Stimulated activated effector memory CD8-positive, alpha-beta T cell treated with anti-CD3 and anti-CD28 coated beads, Interleukin-12 subunit alpha, Interleukin-12 subunit beta, amount 100 ng/mL, for 72 hours (primary cell): ENCODE data around the gene ZNF467.
A peak's percentile ranks its signal among the peaks of the same experiment; 100 is the strongest.

Source experiments
- ATAC-seq: fragments of 150-1000 bp; cut with Tn5 transposase; 2 replicates; pipeline ENCODE4 v1.10.0; 2021
- DNase-seq, 2 donors: peaks; one replicate each; pipeline ENCODE4 v3.0.0; 2021 to 2022; ENCODE audit warnings: low spot score in 2 of 2
- H3K27ac Mint-ChIP-seq: one replicate; pipeline ENCODE4 v1.8.0; 2022; ENCODE audit warnings: mild to moderate bottlenecking, mixed read lengths
- H3K36me3 Mint-ChIP-seq: one replicate; pipeline ENCODE4 v1.8.0; 2022; ENCODE audit warnings: mild to moderate bottlenecking, mixed read lengths
- H3K4me1 Mint-ChIP-seq: one replicate; pipeline ENCODE4 v1.8.0; 2022; ENCODE audit warnings: mixed read lengths
- H3K4me3 Mint-ChIP-seq: one replicate; pipeline ENCODE4 v1.8.0; 2022; ENCODE audit warnings: mild to moderate bottlenecking, mixed read lengths
- H3K9me3 Mint-ChIP-seq: one replicate; pipeline ENCODE4 v1.8.0; 2022; ENCODE audit warnings: mixed read lengths

ZNF467 gene

GRCh38 chr7:149813254-149814035 lies 40.1 kb upstream of the ZNF467 start:
- Mint-ChIP-seq H3K27ac (no peak overlapping the region), H3K36me3 (no peaks in the 10 kb centered on the region), H3K4me1 (peaks cover 6% of the 10 kb centered on the region), H3K9me3 (no peaks in the 10 kb centered on the region), H3K4me3 (no peak overlapping the region)
- ATAC-seq (no peak), DNase-seq (no peak)

- Mint-ChIP-seq H3K27ac (no peak overlapping the region), H3K4me1 (peaks cover 12% of the 10 kb centered on the region), H3K36me3 (peaks cover 7% of the 10 kb centered on the region), H3K9me3 (no peaks in the 10 kb centered on the region), H3K4me3 (no peak overlapping the region)
- DNase-seq (no peak), ATAC-seq (no peak)
These were observed 38.6 kb upstream of the ZNF467 start for GRCh38 chr7:149811831-149812490.

GRCh38 chr7:149811221-149811620 lies 37.8 kb upstream of the ZNF467 start:
- Mint-ChIP-seq H3K27ac (no peak overlapping the region), H3K9me3 (no peaks in the 10 kb centered on the region), H3K4me3 (no peak overlapping the region), H3K4me1 (peaks cover 12% of the 10 kb centered on the region), H3K36me3 (peaks cover 7% of the 10 kb centered on the region)
- ATAC-seq (no peak), DNase-seq (no peak)

GRCh38 chr7:149809215-149809614 lies 35.8 kb upstream of the ZNF467 start:
- Mint-ChIP-seq H3K27ac (peak overlapping the region; percentile 41), H3K9me3 (no peaks in the 10 kb centered on the region), H3K4me3 (no peak overlapping the region), H3K36me3 (peaks cover 7% of the 10 kb centered on the region), H3K4me1 (peaks cover 12% of the 10 kb centered on the region)
- no peak for ATAC-seq
- DNase-seq = no peak

- H3K36me3 Mint-ChIP-seq = peaks cover 7% of the 10 kb centered on the region
- ATAC-seq (no peak), DNase-seq (no peak)
- H3K9me3 Mint-ChIP-seq = no peaks in the 10 kb centered on the region
- peaks cover 8% of the 10 kb centered on the region for H3K4me1 Mint-ChIP-seq
- H3K27ac Mint-ChIP-seq = no peak overlapping the region
- H3K4me3 Mint-ChIP-seq = no peak overlapping the region
These were observed 34.9 kb upstream of the ZNF467 start for GRCh38 chr7:149808311-149808710.

GRCh38 chr7:149806726-149807125 lies 33.3 kb upstream of the ZNF467 start:
- ATAC-seq (no peak), DNase-seq (no peak)
- Mint-ChIP-seq H3K9me3 (no peaks in the 10 kb centered on the region), H3K36me3 (peaks cover 7% of the 10 kb centered on the region), H3K4me3 (no peak overlapping the region), H3K27ac (no peak overlapping the region), H3K4me1 (peaks cover 6% of the 10 kb centered on the region)

- H3K27ac Mint-ChIP-seq = no peak overlapping the region
- no peak overlapping the region for H3K4me3 Mint-ChIP-seq
- no peaks in the 10 kb centered on the region for H3K9me3 Mint-ChIP-seq
- no peak for DNase-seq
- H3K36me3 Mint-ChIP-seq = peaks cover 7% of the 10 kb centered on the region
- no peak for ATAC-seq
- peaks cover 6% of the 10 kb centered on the region for H3K4me1 Mint-ChIP-seq
These were observed 30.7 kb upstream of the ZNF467 start for GRCh38 chr7:149804106-149804505.

- H3K4me1 Mint-ChIP-seq = peaks cover 6% of the 10 kb centered on the region
- no peak overlapping the region for H3K27ac Mint-ChIP-seq
- ATAC-seq = no peak
- H3K9me3 Mint-ChIP-seq = no peaks in the 10 kb centered on the region
- no peak overlapping the region for H3K4me3 Mint-ChIP-seq
- H3K36me3 Mint-ChIP-seq = peaks cover 7% of the 10 kb centered on the region
- no peak for DNase-seq
These were observed 30.2 kb upstream of the ZNF467 start for GRCh38 chr7:149803551-149804074.

GRCh38 chr7:149802966-149803365 lies 29.6 kb upstream of the ZNF467 start:
- Mint-ChIP-seq H3K9me3 (no peaks in the 10 kb centered on the region), H3K36me3 (peaks cover 7% of the 10 kb centered on the region), H3K4me3 (no peak overlapping the region), H3K27ac (no peak overlapping the region), H3K4me1 (peaks cover 6% of the 10 kb centered on the region)
- DNase-seq = no peak
- ATAC-seq = no peak

- Mint-ChIP-seq H3K4me1 (no peaks in the 10 kb centered on the region), H3K4me3 (no peak overlapping the region), H3K27ac (no peak overlapping the region), H3K36me3 (no peaks in the 10 kb centered on the region), H3K9me3 (no peaks in the 10 kb centered on the region)
- DNase-seq (no peak), ATAC-seq (no peak)
These were observed 28.4 kb upstream of the ZNF467 start for GRCh38 chr7:149801816-149802215.

GRCh38 chr7:149801002-149801566 lies 27.7 kb upstream of the ZNF467 start:
- Mint-ChIP-seq H3K9me3 (no peaks in the 10 kb centered on the region), H3K4me3 (no peak overlapping the region), H3K27ac (no peak overlapping the region), H3K36me3 (no peaks in the 10 kb centered on the region), H3K4me1 (no peaks in the 10 kb centered on the region)
- ATAC-seq (no peak), DNase-seq (no peak)

- H3K27ac Mint-ChIP-seq = no peak overlapping the region
- H3K4me1 Mint-ChIP-seq = no peaks in the 10 kb centered on the region
- no peaks in the 10 kb centered on the region for H3K36me3 Mint-ChIP-seq
- no peak overlapping the region for H3K4me3 Mint-ChIP-seq
- DNase-seq (no peak), ATAC-seq (no peak)
- H3K9me3 Mint-ChIP-seq = no peaks in the 10 kb centered on the region
These were observed 26.8 kb upstream of the ZNF467 start for GRCh38 chr7:149800169-149800555.

GRCh38 chr7:149799397-149800168 lies 26.2 kb upstream of the ZNF467 start:
- Mint-ChIP-seq H3K4me3 (no peak overlapping the region), H3K36me3 (no peaks in the 10 kb centered on the region), H3K4me1 (no peaks in the 10 kb centered on the region), H3K9me3 (no peaks in the 10 kb centered on the region), H3K27ac (no peak overlapping the region)
- DNase-seq (peak; percentile 36 to 72), ATAC-seq (peak; percentile 11)

GRCh38 chr7:149797771-149798170 lies 24.4 kb upstream of the ZNF467 start:
- no peak for ATAC-seq
- no peak for DNase-seq
- no peak overlapping the region for H3K27ac Mint-ChIP-seq
- no peak overlapping the region for H3K4me3 Mint-ChIP-seq
- H3K36me3 Mint-ChIP-seq = no peaks in the 10 kb centered on the region
- no peaks in the 10 kb centered on the region for H3K4me1 Mint-ChIP-seq
- no peaks in the 10 kb centered on the region for H3K9me3 Mint-ChIP-seq

GRCh38 chr7:149796287-149796860 lies 23.0 kb upstream of the ZNF467 start:
- no peak for ATAC-seq

More at GRCh38 chr7:149796287-149796860, 23.0 kb upstream of the ZNF467 start:
- no peak for DNase-seq
- no peaks in the 10 kb centered on the region for H3K36me3 Mint-ChIP-seq
- H3K27ac Mint-ChIP-seq = no peak overlapping the region
- H3K9me3 Mint-ChIP-seq = no peaks in the 10 kb centered on the region
- no peak overlapping the region for H3K4me3 Mint-ChIP-seq
- H3K4me1 Mint-ChIP-seq = no peaks in the 10 kb centered on the region
